Nephron progenitor cell (in vitro differentiated cells): Measurements from ENCODE around the gene TREM2.

Experiments used
- DNase-seq: peaks from one replicate; pipeline ENCODE4 v3.0.0; 2021
- H3K27ac Mint-ChIP-seq: 2 replicates; pipeline ENCODE4 v1.8.0; 2021; ENCODE audit warnings: mild to moderate bottlenecking, moderate library complexity, mixed read lengths
- H3K27me3 Mint-ChIP-seq: 2 replicates; pipeline ENCODE4 v1.8.0; 2021; ENCODE audit warnings: mild to moderate bottlenecking, low read depth, mixed read lengths; ENCODE audit not compliant: poor library complexity
- H3K36me3 Mint-ChIP-seq: 2 replicates; pipeline ENCODE4 v1.8.0; 2021; ENCODE audit warnings: low read depth, mixed read lengths
- H3K4me1 Mint-ChIP-seq: 2 replicates; pipeline ENCODE4 v1.8.0; 2021; ENCODE audit warnings: mixed read lengths
- H3K4me3 Mint-ChIP-seq: 2 replicates; pipeline ENCODE4 v1.8.0; 2021; ENCODE audit warnings: mild to moderate bottlenecking, moderate library complexity, mixed read lengths
- H3K9me3 Mint-ChIP-seq: 2 replicates; pipeline ENCODE4 v1.8.0; 2021; ENCODE audit warnings: mild to moderate bottlenecking, moderate library complexity, mixed read lengths
- CTCF ChIP-seq: fragments of 200-600 bp; sonication (generic); IDR thresholded peaks from 2 replicates; pipeline ENCODE4 v1.5.0; 2021; ENCODE audit warnings: antibody characterized with exemption

Gene TREM2

GRCh38 chr6:41161851-41162552 lies 914 bp downstream of the TREM2 start:
- Mint-ChIP-seq H3K27ac (no peak overlapping the region), H3K4me3 (no peak overlapping the region), H3K4me1 (peaks cover 5% of the 10 kb centered on the region), H3K27me3 (peaks cover 23% of the 10 kb centered on the region), H3K36me3 (no peaks in the 10 kb centered on the region), H3K9me3 (no peaks in the 10 kb centered on the region)
- no peak for TF ChIP-seq CTCF
- no peak for DNase-seq

GRCh38 chr6:41161380-41161779 lies 1.5 kb downstream of the TREM2 start:
- peaks cover 23% of the 10 kb centered on the region for H3K27me3 Mint-ChIP-seq
- no peaks in the 10 kb centered on the region for H3K9me3 Mint-ChIP-seq
- no peaks in the 10 kb centered on the region for H3K36me3 Mint-ChIP-seq
- H3K27ac Mint-ChIP-seq = no peak overlapping the region
- H3K4me3 Mint-ChIP-seq = no peak overlapping the region
- TF ChIP-seq CTCF = no peak
- H3K4me1 Mint-ChIP-seq = peaks cover 5% of the 10 kb centered on the region
- DNase-seq = no peak

GRCh38 chr6:41160933-41161332 lies 2.0 kb downstream of the TREM2 start:
- H3K27me3 Mint-ChIP-seq = peaks cover 23% of the 10 kb centered on the region
- no peak for DNase-seq
- no peak overlapping the region for H3K27ac Mint-ChIP-seq
- no peak overlapping the region for H3K4me3 Mint-ChIP-seq
- no peak for TF ChIP-seq CTCF
- peaks cover 5% of the 10 kb centered on the region for H3K4me1 Mint-ChIP-seq
- no peaks in the 10 kb centered on the region for H3K9me3 Mint-ChIP-seq
- H3K36me3 Mint-ChIP-seq = no peaks in the 10 kb centered on the region

- Mint-ChIP-seq H3K4me3 (no peak overlapping the region), H3K4me1 (peaks cover 10% of the 10 kb centered on the region), H3K36me3 (no peaks in the 10 kb centered on the region), H3K27ac (no peak overlapping the region), H3K9me3 (no peaks in the 10 kb centered on the region), H3K27me3 (peaks cover 24% of the 10 kb centered on the region)
- DNase-seq = no peak
- TF ChIP-seq CTCF = no peak
Measured at GRCh38 chr6:41159415-41160082, 3.4 kb downstream of the TREM2 start.

GRCh38 chr6:41157323-41157722 lies 5.6 kb downstream of the TREM2 start:
- Mint-ChIP-seq H3K27me3 (peaks cover 21% of the 10 kb centered on the region), H3K27ac (no peak overlapping the region), H3K36me3 (no peaks in the 10 kb centered on the region), H3K4me3 (no peak overlapping the region), H3K9me3 (no peaks in the 10 kb centered on the region), H3K4me1 (peaks cover 10% of the 10 kb centered on the region)
- no peak for DNase-seq
- no peak for TF ChIP-seq CTCF

- DNase-seq = no peak
- Mint-ChIP-seq H3K36me3 (no peaks in the 10 kb centered on the region), H3K9me3 (no peaks in the 10 kb centered on the region), H3K27me3 (peaks cover 18% of the 10 kb centered on the region), H3K4me1 (peaks cover 10% of the 10 kb centered on the region), H3K27ac (no peak overlapping the region), H3K4me3 (no peak overlapping the region)
- TF ChIP-seq CTCF = no peak
Measured at GRCh38 chr6:41156771-41157170, 6.1 kb downstream of the TREM2 start.
